GM12865 (cell line): Measurements from ENCODE around the gene EXOC3L1.
A peak's percentile ranks its signal among the peaks of the same experiment; 100 is the strongest.

ENCODE experiments used
- DNase-seq: peaks from one replicate; pipeline ENCODE4 v3.0.0; 2010; ENCODE audit warnings: low read depth
- H3K4me3 ChIP-seq: 2 replicates; pipeline ENCODE4 v1.5.1; 2011; ENCODE audit warnings: mild to moderate bottlenecking, low read depth, low read length, control low read depth
- TF ChIP-seq, protein P1 (sequence below): IDR thresholded peaks from 2 replicates; pipeline ENCODE4 v1.5.1; 2011; ENCODE audit warnings: low read length, control low read depth, low read depth, inconsistent platforms; ENCODE audit not compliant: insufficient read depth; ENCODE audit errors: missing control alignments

Gene EXOC3L1

GRCh38 chr16:67166598-67167168 is 23.3 kb downstream of the EXOC3L1 start:
- H3K4me3 ChIP-seq = no peak overlapping the region
- no peak for DNase-seq
- TF ChIP-seq, protein P1, sequence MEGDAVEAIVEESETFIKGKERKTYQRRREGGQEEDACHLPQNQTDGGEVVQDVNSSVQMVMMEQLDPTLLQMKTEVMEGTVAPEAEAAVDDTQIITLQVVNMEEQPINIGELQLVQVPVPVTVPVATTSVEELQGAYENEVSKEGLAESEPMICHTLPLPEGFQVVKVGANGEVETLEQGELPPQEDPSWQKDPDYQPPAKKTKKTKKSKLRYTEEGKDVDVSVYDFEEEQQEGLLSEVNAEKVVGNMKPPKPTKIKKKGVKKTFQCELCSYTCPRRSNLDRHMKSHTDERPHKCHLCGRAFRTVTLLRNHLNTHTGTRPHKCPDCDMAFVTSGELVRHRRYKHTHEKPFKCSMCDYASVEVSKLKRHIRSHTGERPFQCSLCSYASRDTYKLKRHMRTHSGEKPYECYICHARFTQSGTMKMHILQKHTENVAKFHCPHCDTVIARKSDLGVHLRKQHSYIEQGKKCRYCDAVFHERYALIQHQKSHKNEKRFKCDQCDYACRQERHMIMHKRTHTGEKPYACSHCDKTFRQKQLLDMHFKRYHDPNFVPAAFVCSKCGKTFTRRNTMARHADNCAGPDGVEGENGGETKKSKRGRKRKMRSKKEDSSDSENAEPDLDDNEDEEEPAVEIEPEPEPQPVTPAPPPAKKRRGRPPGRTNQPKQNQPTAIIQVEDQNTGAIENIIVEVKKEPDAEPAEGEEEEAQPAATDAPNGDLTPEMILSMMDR = no peak

GRCh38 chr16:67166110-67166547 is 23.8 kb downstream of the EXOC3L1 start:
- TF ChIP-seq, protein P1 = no peak
- no peak overlapping the region for H3K4me3 ChIP-seq
- DNase-seq = no peak

DNA sequence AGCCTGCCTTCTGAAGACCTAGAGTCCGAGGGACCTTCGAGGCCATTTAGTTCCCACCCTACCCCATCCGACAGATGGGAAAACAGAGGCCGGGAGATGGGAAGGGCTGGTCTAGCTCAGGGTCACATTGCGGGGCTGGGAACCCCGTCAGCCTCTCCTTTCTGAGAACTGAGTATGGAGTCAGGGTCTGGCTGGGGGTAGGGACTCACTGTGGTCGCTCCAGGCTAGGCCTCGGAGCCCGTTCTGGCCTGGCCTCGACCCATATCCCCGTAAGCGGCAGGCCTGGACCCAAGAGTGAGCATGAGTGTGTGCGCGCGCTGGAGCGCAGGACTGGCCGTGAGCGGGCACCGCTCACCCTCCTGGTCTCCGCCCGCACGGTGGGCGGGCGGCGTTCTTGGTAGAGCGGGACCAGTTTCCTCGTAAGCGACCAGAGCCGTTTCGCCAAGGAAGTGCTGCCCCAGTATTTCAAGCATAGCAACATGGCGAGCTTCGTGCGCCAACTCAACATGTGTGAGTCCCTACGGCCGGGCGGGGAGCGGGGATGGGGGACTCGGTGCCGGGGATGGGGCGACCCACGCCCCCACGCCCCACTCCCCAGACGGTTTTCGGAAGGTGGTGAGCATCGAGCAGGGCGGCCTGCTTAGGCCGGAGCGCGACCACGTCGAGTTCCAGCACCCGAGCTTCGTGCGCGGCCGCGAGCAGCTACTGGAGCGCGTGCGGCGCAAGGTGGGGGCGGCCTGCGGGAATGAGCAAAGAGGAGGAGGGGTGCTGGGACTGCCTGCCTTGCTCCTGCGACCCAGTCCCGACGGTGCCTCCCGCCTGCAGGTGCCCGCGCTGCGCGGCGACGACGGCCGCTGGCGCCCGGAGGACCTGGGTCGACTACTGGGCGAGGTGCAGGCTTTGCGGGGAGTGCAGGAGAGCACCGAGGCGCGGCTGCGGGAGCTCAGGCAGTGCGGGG is 24.5 kb downstream of the EXOC3L1 start:
- no peak for DNase-seq
- TF ChIP-seq, protein P1 = no peak
- H3K4me3 ChIP-seq = no peak overlapping the region

GRCh38 chr16:67164599-67165061 is 25.3 kb downstream of the EXOC3L1 start, which contains the start of gene HSF4:
Gene HSF4 (plus strand): TSS chr16:67164745. CDS start chr16:67164812, 67 bp downstream.
- H3K4me3 ChIP-seq = peak within 1 kb of the TSS; percentile 29; the same call in 1 of the 2 replicates
- TF ChIP-seq, protein P1 = no peak

DNA sequence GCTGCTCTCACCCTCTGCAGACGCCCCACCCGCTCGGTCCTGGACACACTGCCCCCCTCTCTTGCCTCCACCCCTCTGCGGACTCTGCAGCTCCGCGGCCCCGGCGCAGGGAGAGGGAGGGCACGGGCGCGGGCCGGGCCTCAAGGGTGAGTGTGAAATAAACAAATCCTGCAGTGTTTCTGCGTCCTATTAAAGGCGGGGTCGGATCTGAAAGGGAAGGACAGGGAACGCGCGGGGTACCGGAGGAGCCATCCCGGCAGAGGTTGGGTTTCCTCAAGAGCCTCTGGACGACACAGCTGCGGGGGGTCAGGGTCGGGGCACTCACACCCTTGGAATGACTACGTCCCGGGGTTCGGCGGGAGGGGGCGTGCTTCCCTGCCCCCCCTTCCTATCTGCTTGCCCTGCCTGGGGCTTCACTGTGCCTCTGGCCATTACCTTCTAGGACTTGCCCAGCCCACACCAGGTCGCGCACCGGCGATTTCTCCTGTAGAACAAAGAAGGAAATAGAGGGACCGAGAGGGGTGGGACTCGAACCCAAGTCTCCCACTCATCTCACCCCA is 25.9 kb downstream of the EXOC3L1 start:
- H3K4me3 ChIP-seq = peak overlapping the region; percentile 29; the same call in 1 of the 2 replicates
- DNase-seq = no peak
- TF ChIP-seq, protein P1 = no peak

More at GRCh38 chr16:67164599-67165061, 25.3 kb downstream of the EXOC3L1 start, which contains the start of gene HSF4:
- DNase-seq = no peak

DNA sequence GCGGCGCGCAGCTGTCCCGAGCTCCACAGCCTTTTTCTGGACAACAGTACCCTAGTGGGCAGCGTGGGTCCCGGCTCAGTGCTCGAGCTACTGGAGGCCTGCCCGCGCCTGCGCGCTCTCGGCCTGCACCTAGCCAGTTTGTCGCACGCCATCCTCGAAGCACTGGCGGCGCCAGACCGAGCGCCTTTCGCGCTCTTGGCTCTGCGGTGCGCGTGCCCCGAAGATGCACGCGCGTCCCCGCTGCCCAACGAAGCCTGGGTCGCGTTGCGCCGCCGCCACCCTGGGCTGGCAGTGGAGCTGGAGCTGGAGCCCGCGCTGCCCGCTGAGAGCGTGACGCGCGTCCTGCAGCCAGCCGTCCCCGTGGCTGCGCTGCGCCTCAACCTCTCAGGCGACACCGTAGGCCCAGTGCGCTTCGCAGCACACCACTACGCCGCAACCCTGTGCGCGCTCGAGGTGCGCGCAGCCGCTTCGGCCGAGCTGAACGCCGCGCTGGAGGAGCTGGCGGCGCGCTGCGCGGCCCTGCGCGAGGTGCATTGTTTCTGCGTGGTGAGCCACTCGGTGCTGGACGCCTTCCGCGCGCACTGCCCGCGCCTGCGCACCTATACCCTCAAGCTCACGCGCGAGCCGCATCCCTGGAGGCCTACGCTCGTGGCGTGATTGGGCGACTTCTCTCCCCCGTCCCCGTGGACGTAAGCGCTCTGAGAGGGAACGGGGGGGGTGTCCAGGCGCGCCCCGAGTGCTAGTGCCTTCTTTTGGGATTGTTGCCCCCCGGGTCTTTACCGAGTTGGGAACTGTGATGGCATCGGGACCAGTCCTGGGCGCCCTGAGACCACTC is 26.6 kb downstream of the EXOC3L1 start:
- peak; percentile 73 for DNase-seq
- peak overlapping the region; percentile 39 for H3K4me3 ChIP-seq
- TF ChIP-seq, protein P1 = no peak
